HG02885 (cell line): ENCODE results near the gene PLN.

ENCODE experiments used
- ATAC-seq: cut with Tn5 transposase; IDR thresholded peaks from one replicate; pipeline ENCODE4 v1.9.1; 2021; ENCODE audit warnings: mild to moderate bottlenecking; ENCODE audit not compliant: unreplicated experiment, poor library complexity

Gene PLN

DNA sequence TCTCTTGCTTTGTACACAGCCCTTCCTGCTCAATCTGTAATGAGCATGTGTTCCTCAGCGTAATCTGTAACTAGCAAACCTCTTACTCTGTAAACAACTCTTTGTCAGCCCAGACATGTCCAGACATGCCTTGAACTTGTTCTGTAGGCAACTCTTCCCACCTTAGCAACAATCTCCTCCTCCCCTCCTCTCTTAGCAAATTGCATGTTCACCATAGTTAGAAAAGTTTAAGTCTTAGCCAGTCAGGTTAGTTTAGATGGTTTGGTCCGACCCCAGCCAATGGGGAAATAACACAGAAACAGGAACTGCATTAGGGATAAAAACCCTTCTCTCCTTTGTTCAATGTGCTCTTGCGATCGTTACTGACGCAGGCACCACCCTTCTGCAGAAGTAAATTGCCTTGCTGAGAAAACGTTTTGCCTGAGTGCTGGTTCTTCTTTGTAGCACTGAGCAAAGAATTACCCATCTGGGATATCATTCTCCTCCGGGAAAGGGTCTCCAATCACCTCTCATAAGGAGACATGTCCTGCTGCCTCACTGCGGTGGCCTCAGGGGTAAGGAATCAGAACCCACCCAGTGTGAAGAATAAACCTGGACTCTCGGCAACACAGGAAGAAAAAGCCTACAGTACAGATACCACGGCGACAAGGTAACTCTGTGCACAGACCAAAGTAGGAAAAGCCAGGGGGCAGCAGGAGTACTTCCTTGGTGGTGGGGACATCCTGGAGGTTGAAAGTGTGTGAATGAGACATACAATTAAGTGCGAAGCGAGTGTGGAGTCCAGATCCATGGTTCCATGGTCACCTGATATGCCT, 26.2 kb downstream of the PLN start:
- ATAC-seq: no peak

- ATAC-seq: no peak
Observed at GRCh38 chr6:118577972-118578371, 29.9 kb downstream of the PLN start.

DNA sequence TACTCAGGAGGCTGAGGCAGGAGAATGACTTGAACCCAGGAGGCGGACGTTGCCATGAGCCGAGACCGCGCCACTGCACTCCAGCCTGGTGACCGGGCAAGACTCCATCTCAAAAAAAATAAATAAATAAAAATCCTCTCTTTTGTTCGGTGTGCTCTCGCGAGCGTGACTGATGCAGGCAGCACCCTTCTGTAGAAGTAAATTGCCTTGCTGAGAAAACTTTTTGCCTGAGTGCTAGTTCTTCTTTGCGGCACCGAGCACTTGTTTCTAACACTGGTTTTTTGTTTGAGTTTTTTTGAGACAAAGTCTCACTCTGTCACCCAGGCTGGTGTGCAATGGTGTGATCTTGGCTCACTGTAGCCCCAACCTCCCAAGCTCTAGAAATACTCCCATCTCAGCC, 30.5 kb downstream of the PLN start:
- no peak for ATAC-seq

- no peak for ATAC-seq
Observed at GRCh38 chr6:118579786-118580185, 31.7 kb downstream of the PLN start.

GRCh38 chr6:118580585-118581419, 32.7 kb downstream of the PLN start:
- no peak for ATAC-seq

GRCh38 chr6:118581489-118581959, 33.4 kb downstream of the PLN start:
- no peak for ATAC-seq

GRCh38 chr6:118584911-118585310, 36.8 kb downstream of the PLN start:
- no peak for ATAC-seq

GRCh38 chr6:118586746-118587485, 38.8 kb downstream of the PLN start:
- no peak for ATAC-seq

DNA sequence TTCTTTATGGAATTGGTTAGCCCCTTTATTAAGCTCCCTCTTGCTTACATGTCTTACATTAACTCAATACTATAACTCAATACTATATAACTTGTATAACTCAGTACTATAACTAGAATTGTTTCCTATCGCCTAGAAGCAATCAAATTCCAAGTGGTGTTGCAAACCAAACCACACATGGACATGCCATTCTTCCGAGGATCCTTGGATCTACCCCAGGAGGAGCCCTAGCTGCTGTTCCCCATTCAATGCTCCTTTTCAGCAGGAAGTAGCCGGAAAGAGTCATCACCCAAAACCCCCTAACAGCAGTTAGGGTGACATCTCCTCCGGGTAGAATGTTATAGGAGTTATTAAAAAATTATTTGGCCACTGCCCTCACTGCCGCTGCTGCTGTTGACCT, 40.5 kb downstream of the PLN start:
- no peak for ATAC-seq

DNA sequence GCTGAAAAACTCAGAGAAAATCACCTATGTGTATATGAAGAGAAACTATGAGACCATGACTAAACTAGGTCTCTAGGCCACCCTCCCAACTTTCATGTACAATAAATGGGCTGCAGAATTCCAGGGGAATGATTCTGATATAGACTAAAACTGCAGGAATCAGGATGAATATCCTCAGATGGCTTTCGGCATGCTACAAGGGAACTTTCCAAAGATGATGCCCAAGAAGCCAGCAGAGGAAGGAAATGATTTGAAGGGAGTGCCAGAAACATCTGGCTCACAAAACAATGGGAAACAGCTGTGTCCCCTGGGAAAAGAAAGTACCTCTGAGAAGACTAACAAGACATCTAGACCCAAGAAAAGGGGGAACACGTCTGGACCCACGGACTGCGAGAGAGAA, 41.1 kb downstream of the PLN start:
- no peak for ATAC-seq

DNA sequence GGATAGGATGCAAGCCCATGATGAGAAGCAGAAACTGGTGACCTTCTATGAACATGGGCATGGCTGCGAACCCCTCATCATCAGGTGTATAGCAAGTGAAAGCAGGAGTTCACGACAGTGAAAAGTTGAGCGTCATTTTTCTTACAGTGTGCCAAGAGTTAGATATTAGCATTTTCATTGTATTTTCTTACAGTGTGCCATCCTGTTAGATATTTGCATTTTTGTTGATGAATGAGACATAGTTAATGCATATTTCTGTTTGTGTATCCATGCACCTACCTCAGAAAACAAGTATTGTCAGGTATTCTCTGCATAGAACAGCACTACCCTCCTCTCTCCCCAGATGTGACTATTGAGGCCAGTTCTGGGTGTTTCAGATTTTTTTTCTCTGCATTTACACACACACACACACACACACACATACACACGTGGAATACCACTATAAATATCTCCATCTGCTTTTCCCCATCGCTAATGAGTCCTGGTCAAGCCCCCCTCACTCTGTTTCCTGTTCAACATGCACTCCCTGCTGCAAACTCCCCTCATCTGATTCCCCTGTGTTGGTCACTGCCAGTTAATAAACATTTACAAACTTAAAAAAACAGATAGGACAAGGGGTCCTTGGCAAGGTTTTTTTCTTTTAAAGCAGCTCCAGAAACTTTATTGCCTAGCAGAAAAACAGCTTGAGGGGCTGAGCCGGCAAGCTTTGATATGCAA, 41.7 kb downstream of the PLN start:
- no peak for ATAC-seq

GRCh38 chr6:118591897-118592296, 43.8 kb downstream of the PLN start:
- no peak for ATAC-seq

DNA sequence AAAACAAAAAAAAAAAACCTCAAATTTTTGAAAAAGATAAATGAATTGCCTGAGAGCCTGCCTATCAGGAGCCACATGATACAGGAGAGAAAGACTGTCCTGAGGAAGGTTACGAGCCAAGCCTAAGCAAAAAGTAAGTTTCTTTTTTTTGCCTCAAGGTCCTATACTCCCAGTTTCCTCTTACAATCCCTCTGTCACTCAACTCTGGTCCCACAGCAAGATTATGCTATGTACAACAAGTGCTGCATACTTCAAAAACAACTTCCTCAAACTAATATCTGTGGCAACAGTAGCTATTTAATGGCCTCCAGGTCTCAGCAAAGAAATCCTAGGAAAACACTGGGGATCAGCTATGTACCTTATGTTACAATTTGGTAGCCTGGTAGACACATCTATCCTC, 46.8 kb downstream of the PLN start:
- no peak for ATAC-seq

DNA sequence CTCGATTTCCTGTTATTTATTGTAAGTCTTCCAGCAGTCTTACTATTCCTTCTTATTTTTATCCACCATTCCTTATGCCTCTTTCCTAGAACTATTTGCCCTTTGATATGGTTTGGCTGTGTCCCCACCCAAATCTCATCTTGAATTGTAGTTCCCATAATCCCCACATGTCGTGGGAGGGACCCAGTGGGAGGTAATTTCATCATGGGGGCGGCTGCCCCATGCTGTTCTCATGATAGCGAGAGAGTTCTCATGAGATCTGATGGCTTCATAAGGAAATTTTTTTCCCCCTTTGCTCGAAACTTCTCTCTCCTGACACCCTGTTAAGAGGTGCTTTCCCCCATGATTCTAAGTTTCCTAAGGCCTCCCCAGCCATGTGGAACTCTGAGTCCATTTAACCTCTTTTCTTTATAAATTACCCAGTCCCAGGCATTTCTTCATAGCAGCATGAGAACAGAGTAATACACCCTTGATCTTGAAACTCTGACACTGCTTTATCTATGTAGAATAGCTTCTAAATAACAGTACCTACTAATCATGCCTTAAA, 48.8 kb downstream of the PLN start:
- ATAC-seq: no peak

DNA sequence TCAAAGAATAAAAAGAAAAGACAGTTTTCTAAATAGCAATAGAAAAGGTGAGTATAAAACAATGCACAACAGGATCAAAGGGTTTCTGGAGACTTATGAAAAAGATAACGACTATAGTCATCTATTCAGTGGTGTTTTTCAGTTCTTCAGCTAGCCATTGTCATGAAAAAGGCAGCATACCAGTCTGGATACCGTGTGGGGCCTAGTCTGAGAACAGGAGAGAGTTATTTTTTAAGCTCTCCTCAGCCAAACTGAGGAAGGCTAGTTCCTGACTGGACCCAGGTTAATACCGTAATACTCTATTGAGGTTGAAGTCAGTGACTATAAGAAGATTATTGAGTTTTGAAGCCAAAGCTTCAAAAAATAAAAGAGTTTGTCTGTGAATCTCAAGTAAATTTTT, 49.5 kb downstream of the PLN start:
- no peak for ATAC-seq

- no peak for ATAC-seq
Observed at GRCh38 chr6:118598324-118598723, 50.2 kb downstream of the PLN start.

- no peak for ATAC-seq
Observed at GRCh38 chr6:118602300-118602699, 54.2 kb downstream of the PLN start.

GRCh38 chr6:118603372-118603771, 55.3 kb downstream of the PLN start:
- no peak for ATAC-seq

- ATAC-seq: no peak
Observed at GRCh38 chr6:118606268-118606667, 58.2 kb downstream of the PLN start.

DNA sequence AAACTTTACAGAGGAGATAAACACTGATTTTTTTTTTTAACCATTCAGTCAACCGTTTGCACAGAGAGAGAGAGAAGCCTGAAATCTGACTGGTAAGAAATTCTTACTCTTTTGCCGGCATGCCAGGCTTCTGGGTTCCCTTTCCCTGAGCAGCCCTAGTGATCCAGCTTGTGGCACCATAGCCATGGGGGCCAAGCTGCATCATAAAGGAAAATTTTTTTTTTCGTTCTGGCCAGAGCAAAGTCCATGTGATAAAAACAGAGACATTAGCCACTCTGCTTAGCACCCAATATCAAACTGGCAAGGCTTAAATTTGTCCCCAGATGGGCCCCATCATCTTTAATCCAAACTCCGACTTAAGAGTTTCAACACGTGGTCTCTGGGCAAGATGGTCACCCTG, 58.8 kb downstream of the PLN start:
- no peak for ATAC-seq
